ENCODE measurements around the gene SEMA4B. TPM values are rescaled to one million over a fixed set of nuclear protein-coding genes. Genes with fewer than 3 reads are reported as not detected.

Gene SEMA4B
- total RNA-seq, 1 donor from 2014 or later, result 7.7 TPM

GRCh38 chr15:90191344-90191687, 9.8 kb upstream of the SEMA4B start:
- H3K36me3 ChIP-seq, result no peaks in the 10 kb centered on the region
- H3K4me3 ChIP-seq, result no peak overlapping the region
- Mint-ChIP-seq H3K27me3 (ENCODE audit: insufficient read depth, low read depth) (peaks cover 2% of the 10 kb centered on the region), H3K4me3 (no peak overlapping the region), H3K4me1 (peaks cover 17% of the 10 kb centered on the region), H3K36me3 (peaks cover 2% of the 10 kb centered on the region), H3K9me3 (no peaks in the 10 kb centered on the region), H3K27ac (no peak overlapping the region)
- H3K79me2 ChIP-seq (ENCODE audit: low read depth), result no peaks in the 10 kb centered on the region
- no peaks in the 10 kb centered on the region for H4K20me1 ChIP-seq (ENCODE audit: low read depth)
- no peak overlapping the region for H2AFZ ChIP-seq (replicated peaks)
- H3F3A ChIP-seq (ENCODE audit: low read depth), result peaks cover 9% of the 10 kb centered on the region
- DNase-seq (ENCODE audit: low spot score), result no peak
- no peaks in the 10 kb centered on the region for H3K9me3 ChIP-seq (ENCODE audit: low read depth)
- H3K27me3 ChIP-seq, result no peaks in the 10 kb centered on the region
- no peak overlapping the region for H3K27ac ChIP-seq
- H3K4me1 ChIP-seq, result peaks cover 9% of the 10 kb centered on the region
- H3K9ac ChIP-seq, result no peak overlapping the region
- no peak for TF ChIP-seq EZH2phosphoT487 (IDR thresholded peaks at IDR 0.05)
- TF ChIP-seq EZH2 (IDR thresholded peaks at IDR 0.05), result no peak
- no peak for TF ChIP-seq CTCF (IDR thresholded peaks at IDR 0.05)
- no peak overlapping the region for H3K4me2 ChIP-seq

GRCh38 chr15:90191794-90192509, 9.2 kb upstream of the SEMA4B start:
- peaks cover 2% of the 10 kb centered on the region for H3K36me3 Mint-ChIP-seq
- no peaks in the 10 kb centered on the region for H3K9me3 Mint-ChIP-seq
- H3K4me1 ChIP-seq, result peaks cover 9% of the 10 kb centered on the region
- no peak overlapping the region for H3K27ac ChIP-seq
- no peak overlapping the region for H2AFZ ChIP-seq (replicated peaks)
- H3K27ac Mint-ChIP-seq, result no peak overlapping the region
- H3K79me2 ChIP-seq (ENCODE audit: low read depth), result no peaks in the 10 kb centered on the region
- no peak overlapping the region for H3K4me3 ChIP-seq
- H3K4me3 Mint-ChIP-seq, result no peak overlapping the region
- no peaks in the 10 kb centered on the region for H3K9me3 ChIP-seq (ENCODE audit: low read depth)
- H3K9ac ChIP-seq, result no peak overlapping the region
- H3K27me3 ChIP-seq, result no peaks in the 10 kb centered on the region
- H3K4me2 ChIP-seq, result no peak overlapping the region
- DNase-seq (ENCODE audit: low spot score), result no peak
- H3K4me1 Mint-ChIP-seq, result peaks cover 16% of the 10 kb centered on the region
- H3F3A ChIP-seq (ENCODE audit: low read depth), result peaks cover 8% of the 10 kb centered on the region
- H3K36me3 ChIP-seq, result no peaks in the 10 kb centered on the region
- TF ChIP-seq CTCF (IDR thresholded peaks at IDR 0.05) (no peak), EZH2 (IDR thresholded peaks at IDR 0.05) (no peak), EZH2phosphoT487 (IDR thresholded peaks at IDR 0.05) (no peak)
- peaks cover 2% of the 10 kb centered on the region for H3K27me3 Mint-ChIP-seq (ENCODE audit: insufficient read depth, low read depth)
- H4K20me1 ChIP-seq (ENCODE audit: low read depth), result no peaks in the 10 kb centered on the region

GRCh38 chr15:90192961-90193786, 8.0 kb upstream of the SEMA4B start:
- Histone ChIP-seq H3K36me3 (no peaks in the 10 kb centered on the region), H3K9me3 (ENCODE audit: low read depth) (no peaks in the 10 kb centered on the region), H3K4me2 (no peak overlapping the region), H3F3A (ENCODE audit: low read depth) (no peaks in the 10 kb centered on the region), H2AFZ (replicated peaks) (no peak overlapping the region), H3K79me2 (ENCODE audit: low read depth) (no peaks in the 10 kb centered on the region), H3K4me1 (peaks cover 5% of the 10 kb centered on the region), H3K4me3 (no peak overlapping the region), H4K20me1 (ENCODE audit: low read depth) (no peaks in the 10 kb centered on the region), H3K27ac (no peak overlapping the region), H3K9ac (no peak overlapping the region), H3K27me3 (no peaks in the 10 kb centered on the region)
- TF ChIP-seq CTCF (IDR thresholded peaks at IDR 0.05), result no peak
- TF ChIP-seq EZH2phosphoT487 (IDR thresholded peaks at IDR 0.05), result no peak
- TF ChIP-seq EZH2 (IDR thresholded peaks at IDR 0.05), result no peak
- Mint-ChIP-seq H3K27ac (no peak overlapping the region), H3K4me3 (no peak overlapping the region), H3K36me3 (peaks cover 2% of the 10 kb centered on the region), H3K9me3 (no peaks in the 10 kb centered on the region), H3K27me3 (ENCODE audit: insufficient read depth, low read depth) (peaks cover 2% of the 10 kb centered on the region), H3K4me1 (peaks cover 10% of the 10 kb centered on the region)
- DNase-seq (ENCODE audit: low spot score), result no peak
